IPS-11a (cell line): Measurements from ENCODE around the gene ATP11C.
"Not testable (repeated sequence)": the region's sequence is repeated elsewhere in the genome, so short reads cannot be mapped to it uniquely, and the experiment has no call there.

ENCODE experiments used
- H3K4me3 ChIP-seq: one replicate; pipeline ENCODE4 v1.5.1; 2013; ENCODE audit warnings: low read depth, low read length, control low read depth

Gene ATP11C

GRCh38 chrX:139736151-139736550 lies 196.7 kb downstream of the ATP11C start:
- H3K4me3 ChIP-seq, result no peak overlapping the region

DNA sequence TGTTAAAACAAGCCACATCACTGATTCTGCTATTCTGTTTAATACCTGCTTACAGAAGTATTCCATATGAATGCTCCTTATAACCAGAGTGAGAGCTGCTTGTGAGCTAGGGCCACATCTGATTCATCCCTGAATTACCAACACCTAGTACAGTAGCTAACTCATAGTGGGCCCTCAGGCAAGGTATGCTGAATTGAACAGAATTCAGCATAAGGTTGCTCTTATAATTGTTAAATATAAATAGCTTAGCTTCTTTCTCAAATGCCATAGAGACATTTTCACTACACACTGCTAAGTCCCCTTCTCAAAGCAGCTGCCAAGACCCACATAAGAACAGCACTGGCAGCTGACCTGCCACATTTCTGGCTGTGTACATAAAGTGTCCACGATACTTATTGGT lies 197.9 kb downstream of the ATP11C start:
- H3K4me3 ChIP-seq, result no peak overlapping the region

DNA sequence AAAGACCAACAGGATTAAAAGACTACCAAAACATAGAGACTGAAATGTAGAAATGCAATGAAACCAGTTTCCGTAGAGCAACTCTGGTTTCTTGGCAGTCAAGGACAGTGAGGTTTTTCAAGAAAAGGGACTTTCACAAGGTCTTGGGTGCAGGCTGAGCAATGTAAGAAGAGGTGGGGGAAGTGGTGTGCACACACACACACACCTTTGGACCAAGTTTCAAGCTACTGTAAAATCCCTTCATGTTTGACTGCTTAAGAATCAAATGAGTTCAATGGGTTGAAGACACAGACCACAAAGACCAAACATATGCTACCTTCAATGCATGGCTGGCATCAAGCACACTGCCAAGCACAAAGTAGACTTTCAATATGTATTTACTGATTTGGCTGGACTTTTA lies 207.1 kb downstream of the ATP11C start:
- no peak overlapping the region for H3K4me3 ChIP-seq

DNA sequence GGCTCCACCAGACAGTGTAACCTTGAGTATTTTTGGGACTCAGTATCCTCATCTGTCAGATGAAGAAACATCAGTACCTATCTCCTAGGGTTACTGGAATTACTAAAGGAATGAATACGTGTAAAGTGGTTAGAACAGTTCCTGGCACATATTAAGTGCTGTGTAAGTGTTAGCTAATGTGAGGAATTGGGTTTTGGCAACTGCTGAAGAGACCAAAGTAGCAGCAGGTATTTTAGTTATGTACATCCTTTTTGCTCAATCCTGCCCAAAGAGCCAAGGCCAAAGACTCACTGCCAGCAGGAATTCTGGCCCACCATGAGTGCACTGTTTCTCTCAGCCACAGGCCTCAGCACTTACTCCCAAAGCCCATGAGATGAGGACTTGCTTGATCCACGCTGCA lies 208.2 kb downstream of the ATP11C start:
- H3K4me3 ChIP-seq, result no peak overlapping the region

GRCh38 chrX:139720979-139721378 lies 211.9 kb downstream of the ATP11C start:
- no peak overlapping the region for H3K4me3 ChIP-seq

- no peak overlapping the region for H3K4me3 ChIP-seq
Measured at GRCh38 chrX:139720136-139720535, 212.7 kb downstream of the ATP11C start.

DNA sequence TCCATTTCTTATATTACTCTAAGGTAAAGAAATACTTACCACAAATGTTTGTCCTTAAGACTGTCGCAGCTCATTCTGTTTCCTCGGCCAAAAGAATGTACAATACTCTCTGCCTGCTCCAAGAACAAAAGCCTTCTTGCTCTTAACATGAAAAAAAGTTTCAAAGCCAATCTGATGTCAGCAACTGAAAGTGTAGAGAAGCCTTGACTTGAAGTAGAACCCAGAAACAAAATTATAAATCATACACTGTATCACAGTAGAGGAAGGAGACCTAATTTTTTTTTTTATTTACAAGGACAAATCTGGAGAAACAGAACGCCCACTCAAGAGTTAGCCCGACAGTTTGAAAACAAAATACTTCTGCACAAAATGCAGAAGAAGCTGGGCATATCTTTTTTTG lies 224.8 kb downstream of the ATP11C start, which contains the start of gene MCF2:
TSS of gene MCF2 (minus strand) at position 101 of the 400 bp plus-strand sequence. CDS start 56,423 bp downstream, outside the sequence.
- no peak within 1 kb of the TSS for H3K4me3 ChIP-seq

- H3K4me3 ChIP-seq, result no peak overlapping the region
Measured at GRCh38 chrX:139702658-139703057, 230.2 kb downstream of the ATP11C start.

- H3K4me3 ChIP-seq, result no peak overlapping the region
Measured at GRCh38 chrX:139692908-139693307, 239.9 kb downstream of the ATP11C start.

GRCh38 chrX:139692506-139692849 lies 240.4 kb downstream of the ATP11C start:
- no peak overlapping the region for H3K4me3 ChIP-seq

DNA sequence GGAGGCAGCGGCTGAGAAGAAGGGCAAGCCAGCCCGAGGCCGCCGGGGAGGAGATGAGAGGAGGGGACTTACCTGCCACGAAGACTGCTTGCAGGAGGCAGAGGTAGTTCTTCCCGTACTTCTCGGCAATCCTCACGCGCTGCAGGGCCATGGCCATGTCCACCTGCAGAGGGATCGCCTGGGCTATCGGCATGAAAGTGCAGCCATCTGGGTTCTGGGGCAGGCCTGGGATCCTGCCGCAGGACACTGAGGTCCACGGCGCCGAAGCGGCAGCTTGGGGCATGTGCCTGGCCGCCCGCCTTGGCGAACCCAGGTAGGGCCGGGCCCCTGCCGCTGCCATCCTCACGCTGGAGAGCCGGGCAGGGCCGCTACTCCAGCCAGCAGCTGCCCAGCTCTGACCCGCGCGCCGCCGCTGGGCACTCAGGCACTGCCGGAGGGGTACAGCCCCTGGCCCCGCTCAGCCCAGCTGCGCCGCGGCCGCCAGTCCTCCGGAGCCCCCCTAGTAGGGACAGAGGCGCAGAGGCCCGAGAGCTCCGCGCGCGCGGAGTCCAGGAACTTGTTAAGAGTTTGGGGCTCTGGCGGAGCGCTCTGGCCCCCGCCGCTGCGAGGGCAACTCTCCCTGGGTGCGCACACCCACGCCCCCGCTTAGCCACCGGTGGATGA lies 240.9 kb downstream of the ATP11C start:
- peak overlapping the region; percentile 27 for H3K4me3 ChIP-seq

- H3K4me3 ChIP-seq, result no peak overlapping the region
Measured at GRCh38 chrX:139691493-139691842, 241.4 kb downstream of the ATP11C start.

- H3K4me3 ChIP-seq, result not testable (repeated sequence)
Measured at GRCh38 chrX:139685175-139685574, 247.7 kb downstream of the ATP11C start.

GRCh38 chrX:139680356-139680755 lies 252.5 kb downstream of the ATP11C start:
- no peak overlapping the region for H3K4me3 ChIP-seq
